ENCODE results near the gene SPOCK1.
A peak's percentile ranks its signal among the peaks of the same experiment; 100 is the strongest.

SPOCK1 gene

GRCh38 chr5:137141779-137142178, 357.3 kb downstream of the SPOCK1 start:
- H3K4me3 ChIP-seq (ENCODE audit: control insufficient read depth, low read depth, low read length) = no peak overlapping the region
- no peak for TF ChIP-seq CTCF (conservative IDR thresholded peaks at IDR 0.05; ENCODE audit: control insufficient read depth, insufficient read depth, low read depth, low read length)
- DNase-seq (ENCODE audit: low read depth) = peak; percentile 73

GRCh38 chr5:137136991-137137632, 362.0 kb downstream of the SPOCK1 start:
- peak; percentile 17 for DNase-seq (ENCODE audit: low read depth)
- H3K4me3 ChIP-seq (ENCODE audit: control insufficient read depth, low read depth, low read length) = no peak overlapping the region
- TF ChIP-seq CTCF (conservative IDR thresholded peaks at IDR 0.05; ENCODE audit: control insufficient read depth, insufficient read depth, low read depth, low read length) = no peak

- no peak for TF ChIP-seq CTCF (conservative IDR thresholded peaks at IDR 0.05; ENCODE audit: control insufficient read depth, insufficient read depth, low read depth, low read length)
- H3K4me3 ChIP-seq (ENCODE audit: control insufficient read depth, low read depth, low read length) = no peak overlapping the region
- no peak for DNase-seq (ENCODE audit: low read depth)
Measured at GRCh38 chr5:137134920-137135532, 364.1 kb downstream of the SPOCK1 start.

- H3K4me3 ChIP-seq (ENCODE audit: control insufficient read depth, low read depth, low read length) = no peak overlapping the region
- DNase-seq (ENCODE audit: low read depth) = no peak
- TF ChIP-seq CTCF (conservative IDR thresholded peaks at IDR 0.05; ENCODE audit: control insufficient read depth, insufficient read depth, low read depth, low read length) = no peak
Measured at GRCh38 chr5:137129886-137130680, 369.0 kb downstream of the SPOCK1 start.

- no peak overlapping the region for H3K4me3 ChIP-seq (ENCODE audit: control insufficient read depth, low read depth, low read length)
- no peak for DNase-seq (ENCODE audit: low read depth)
- no peak for TF ChIP-seq CTCF (conservative IDR thresholded peaks at IDR 0.05; ENCODE audit: control insufficient read depth, insufficient read depth, low read depth, low read length)
Measured at GRCh38 chr5:137128012-137128411, 371.1 kb downstream of the SPOCK1 start.

- H3K4me3 ChIP-seq (ENCODE audit: control insufficient read depth, low read depth, low read length) = no peak overlapping the region
- no peak for DNase-seq (ENCODE audit: low read depth)
- no peak for TF ChIP-seq CTCF (conservative IDR thresholded peaks at IDR 0.05; ENCODE audit: control insufficient read depth, insufficient read depth, low read depth, low read length)
Measured at GRCh38 chr5:137126829-137127228, 372.3 kb downstream of the SPOCK1 start.

All from fibroblast of mammary gland (primary cell).